ENCODE data around the gene SPAG5. TPM values are rescaled to one million over a fixed set of nuclear protein-coding genes. Genes with fewer than 3 reads are reported as not detected.
"Not testable (repeated sequence)": the region's sequence is repeated elsewhere in the genome, so short reads cannot be mapped to it uniquely, and the experiment has no call there.

The SPAG5 gene
- total and polyA plus RNA-seq, 4 donors = 1.6 to 4.3 (median 2.9) TPM

DNA sequence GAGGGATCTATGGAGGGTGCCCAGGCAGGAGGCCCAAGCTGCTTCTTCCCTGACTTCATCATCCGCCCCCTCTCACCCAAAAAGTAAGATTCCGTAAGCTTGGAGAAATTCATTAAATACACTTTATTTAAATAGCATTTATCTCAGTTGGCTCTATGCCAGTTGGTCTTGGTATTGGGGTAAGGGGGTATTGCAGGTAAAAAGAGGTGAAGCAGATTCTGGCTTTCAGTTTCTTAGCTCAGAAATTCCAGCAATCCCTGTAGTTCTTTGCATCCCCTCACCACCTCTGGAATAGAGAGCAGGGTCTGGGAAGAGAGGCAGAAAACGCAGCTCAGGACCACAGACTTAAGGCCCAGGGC, 21.4 kb downstream of the SPAG5 start:
- ATAC-seq (ENCODE audit: low FRiP score) = no peak
- 93% methylated on average over 3 of the region's 3 CpGs for WGBS, 2 donors
- H3K4me3 ChIP-seq (ENCODE audit: low read length in 2 of 2) = no peak overlapping the region
- no peaks in the 10 kb centered on the region for H3K36me3 ChIP-seq (ENCODE audit: control insufficient read depth in 1 of 2, insufficient read depth in 2 of 2, low read length in 1 of 2)
- H3K4me1 ChIP-seq (ENCODE audit: control insufficient read depth in 1 of 2, insufficient read depth in 2 of 2, low read length in 2 of 2) = peaks cover 0 to 2% of the 10 kb centered on the region in 2 donors
- no peak for DNase-seq
- no peak overlapping the region for H3K27ac ChIP-seq (ENCODE audit: low read depth in 1 of 2, low read length in 2 of 2)
- H3K9me3 ChIP-seq (ENCODE audit: control insufficient read depth, low read length) = no peaks in the 10 kb centered on the region
- no peaks in the 10 kb centered on the region for H3K27me3 ChIP-seq (ENCODE audit: control insufficient read depth in 1 of 2, insufficient read depth in 2 of 2, low read length in 1 of 2)
- intact Hi-C loops (cut with DNase I) = no loop called here

DNA sequence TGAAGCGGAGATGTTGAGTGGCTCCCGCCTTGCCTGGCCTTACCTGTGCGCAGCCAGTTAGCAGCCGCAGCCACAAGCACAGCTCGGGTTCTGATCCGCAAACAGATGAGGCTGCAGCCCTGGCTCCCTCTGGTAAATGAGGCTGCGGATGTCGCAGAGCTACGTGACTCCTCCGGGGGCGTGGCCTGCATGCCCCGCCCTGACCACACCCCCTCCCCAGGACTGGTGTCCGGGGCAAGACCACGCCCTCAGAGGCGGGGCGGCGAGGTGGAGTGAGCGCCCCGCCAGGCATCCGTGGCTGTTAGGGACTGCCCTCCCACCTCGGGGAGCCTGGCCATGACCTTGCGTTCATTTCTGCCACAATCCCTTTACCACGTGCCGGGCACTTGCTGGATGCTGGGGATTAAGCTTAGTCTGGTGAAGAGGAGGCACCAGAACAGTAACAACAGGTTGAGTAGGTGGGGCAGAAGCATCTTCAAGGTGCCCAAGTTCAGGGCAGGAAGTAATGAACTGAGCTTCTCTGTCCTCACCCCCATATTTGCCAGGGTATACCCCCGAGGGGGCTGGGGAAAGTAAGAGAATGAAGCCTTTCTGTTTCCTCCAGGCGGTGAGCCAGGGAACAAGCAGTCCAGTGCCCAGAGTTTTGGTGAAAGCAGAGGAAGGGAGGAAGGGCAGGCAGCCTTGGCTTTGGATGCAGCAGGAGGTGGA, 21.9 kb downstream of the SPAG5 start, which contains the start of gene ALDOC:
Gene ALDOC (minus strand): TSS at position 138 of the 708 bp plus-strand sequence. CDS start 1,363 bp downstream, outside the sequence.
- DNase-seq (peak; percentile 98 to 99), ATAC-seq (ENCODE audit: low FRiP score) (peak; percentile 97)
- H3K36me3 ChIP-seq (ENCODE audit: control insufficient read depth in 1 of 2, insufficient read depth in 2 of 2, low read length in 1 of 2) = no peaks in the 10 kb centered on the region
- WGBS, 2 donors = 7 to 12% methylated on average over 23 to 25 of the region's 26 CpGs
- no peaks in the 10 kb centered on the region for H3K27me3 ChIP-seq (ENCODE audit: control insufficient read depth in 1 of 2, insufficient read depth in 2 of 2, low read length in 1 of 2)
- H3K27ac ChIP-seq (ENCODE audit: low read depth in 1 of 2, low read length in 2 of 2) = no peak within 1 kb of the TSS
- intact Hi-C loops (cut with DNase I) = no loop called here
- peaks cover 0 to 2% of the 10 kb centered on the region in 2 donors for H3K4me1 ChIP-seq (ENCODE audit: control insufficient read depth in 1 of 2, insufficient read depth in 2 of 2, low read length in 2 of 2)
- H3K4me3 ChIP-seq (ENCODE audit: low read length in 2 of 2) = no peak within 1 kb of the TSS
- no peaks in the 10 kb centered on the region for H3K9me3 ChIP-seq (ENCODE audit: control insufficient read depth, low read length)

DNA sequence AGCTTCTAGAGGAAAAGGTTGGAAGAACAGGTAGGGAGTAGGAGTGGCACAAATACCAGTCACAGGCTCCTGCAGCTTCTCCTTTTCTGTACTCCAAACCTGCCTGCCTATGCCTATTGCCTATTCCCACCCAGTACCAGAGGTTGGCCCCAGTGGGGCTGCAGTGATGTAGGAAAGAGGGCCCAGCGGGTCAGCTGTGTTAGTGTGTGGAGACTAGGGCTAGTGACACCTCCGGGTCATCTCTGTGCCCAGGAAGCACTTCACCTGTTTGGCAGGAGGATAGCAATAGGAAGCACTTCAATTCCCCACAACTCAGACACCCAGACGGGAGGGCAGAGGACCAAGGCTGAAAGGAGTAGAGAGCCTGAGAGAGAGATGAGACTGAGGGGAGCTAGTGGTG, 22.8 kb downstream of the SPAG5 start:
- H3K36me3 ChIP-seq (ENCODE audit: control insufficient read depth in 1 of 2, insufficient read depth in 2 of 2, low read length in 1 of 2); H3K4me3 ChIP-seq (ENCODE audit: low read length in 2 of 2); ATAC-seq (ENCODE audit: low FRiP score); intact Hi-C loops (cut with DNase I); H3K27ac ChIP-seq (ENCODE audit: low read depth in 1 of 2, low read length in 2 of 2); H3K4me1 ChIP-seq (ENCODE audit: control insufficient read depth in 1 of 2, insufficient read depth in 2 of 2, low read length in 2 of 2); H3K9me3 ChIP-seq (ENCODE audit: control insufficient read depth, low read length); DNase-seq; H3K27me3 ChIP-seq (ENCODE audit: control insufficient read depth in 1 of 2, insufficient read depth in 2 of 2, low read length in 1 of 2): not testable (repeated sequence)
- WGBS, 2 donors = 72 to 75% methylated on average over 3 of the region's 3 CpGs

DNA sequence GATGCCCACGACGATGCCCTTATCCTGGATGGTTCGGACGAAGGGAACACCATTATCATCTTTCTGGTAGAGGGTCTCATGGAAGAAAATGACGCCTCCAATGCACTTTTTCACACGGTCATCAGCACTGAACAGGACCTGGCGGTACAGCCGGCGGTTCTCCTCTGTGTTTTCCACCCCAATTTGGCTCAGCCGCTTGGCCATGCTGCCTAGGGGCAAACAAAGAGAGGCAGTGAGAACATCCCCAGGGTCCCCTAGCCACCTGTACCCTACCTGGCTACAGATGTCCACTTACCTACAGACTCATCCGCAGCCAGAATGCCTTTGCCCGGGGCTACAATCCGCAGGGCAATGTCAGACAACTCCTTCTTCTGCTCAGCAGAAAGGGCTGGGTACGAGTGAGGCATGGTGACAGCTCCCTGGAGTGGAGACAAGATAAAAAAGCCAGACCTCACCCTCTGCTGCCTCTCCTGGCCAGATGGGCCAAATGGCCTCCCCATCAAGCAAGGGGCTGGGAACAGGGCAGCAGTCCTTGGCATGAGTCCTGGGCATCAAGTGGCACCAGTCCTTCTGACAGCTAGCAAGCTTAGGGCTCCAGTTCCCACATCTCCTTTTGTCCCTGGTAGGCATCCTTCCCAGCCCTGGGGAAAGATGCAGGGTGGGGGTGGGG, 23.6 kb downstream of the SPAG5 start:
- ATAC-seq (ENCODE audit: low FRiP score) (no peak), DNase-seq (no peak)
- no peaks in the 10 kb centered on the region for H3K9me3 ChIP-seq (ENCODE audit: control insufficient read depth, low read length)
- no peak overlapping the region for H3K4me3 ChIP-seq (ENCODE audit: low read length in 2 of 2)
- H3K27ac ChIP-seq (ENCODE audit: low read depth in 1 of 2, low read length in 2 of 2) = no peak overlapping the region
- no peaks in the 10 kb centered on the region for H3K36me3 ChIP-seq (ENCODE audit: control insufficient read depth in 1 of 2, insufficient read depth in 2 of 2, low read length in 1 of 2)
- H3K27me3 ChIP-seq (ENCODE audit: control insufficient read depth in 1 of 2, insufficient read depth in 2 of 2, low read length in 1 of 2) = no peaks in the 10 kb centered on the region
- 96 to 97% methylated on average over 14 of the region's 14 CpGs for WGBS, 2 donors
- H3K4me1 ChIP-seq (ENCODE audit: control insufficient read depth in 1 of 2, insufficient read depth in 2 of 2, low read length in 2 of 2) = peaks cover 0 to 2% of the 10 kb centered on the region in 2 donors
- intact Hi-C loops (cut with DNase I) = no loop called here

DNA sequence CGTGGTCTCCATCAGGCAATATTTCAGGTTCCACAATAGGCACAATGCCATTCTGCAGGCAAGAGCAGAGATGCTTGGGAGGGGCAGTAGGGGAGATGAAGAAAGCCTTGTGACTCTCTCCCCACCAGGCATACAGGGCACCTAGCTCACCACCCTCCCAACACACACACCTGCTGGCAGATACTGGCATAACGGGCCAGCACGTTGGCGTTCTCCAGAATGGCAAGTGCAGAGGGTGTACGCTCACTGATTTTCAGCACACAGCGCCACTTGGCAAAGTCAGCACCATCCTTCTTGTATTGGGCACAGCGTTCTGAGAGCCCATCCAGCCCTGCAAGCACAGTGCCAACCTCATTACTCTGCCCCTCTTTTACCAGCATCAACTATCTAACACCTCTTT, 24.3 kb downstream of the SPAG5 start:
- Histone ChIP-seq H3K4me3 (ENCODE audit: low read length in 2 of 2) (no peak overlapping the region), H3K9me3 (ENCODE audit: control insufficient read depth, low read length) (no peaks in the 10 kb centered on the region), H3K36me3 (ENCODE audit: control insufficient read depth in 1 of 2, insufficient read depth in 2 of 2, low read length in 1 of 2) (no peaks in the 10 kb centered on the region), H3K4me1 (ENCODE audit: control insufficient read depth in 1 of 2, insufficient read depth in 2 of 2, low read length in 2 of 2) (peaks cover 0 to 2% of the 10 kb centered on the region in 2 donors), H3K27me3 (ENCODE audit: control insufficient read depth in 1 of 2, insufficient read depth in 2 of 2, low read length in 1 of 2) (no peaks in the 10 kb centered on the region), H3K27ac (ENCODE audit: low read depth in 1 of 2, low read length in 2 of 2) (no peak overlapping the region)
- no peak for ATAC-seq (ENCODE audit: low FRiP score)
- WGBS, 2 donors = 94 to 95% methylated on average over 7 of the region's 7 CpGs
- intact Hi-C loops (cut with DNase I) = no loop called here
- no peak for DNase-seq

DNA sequence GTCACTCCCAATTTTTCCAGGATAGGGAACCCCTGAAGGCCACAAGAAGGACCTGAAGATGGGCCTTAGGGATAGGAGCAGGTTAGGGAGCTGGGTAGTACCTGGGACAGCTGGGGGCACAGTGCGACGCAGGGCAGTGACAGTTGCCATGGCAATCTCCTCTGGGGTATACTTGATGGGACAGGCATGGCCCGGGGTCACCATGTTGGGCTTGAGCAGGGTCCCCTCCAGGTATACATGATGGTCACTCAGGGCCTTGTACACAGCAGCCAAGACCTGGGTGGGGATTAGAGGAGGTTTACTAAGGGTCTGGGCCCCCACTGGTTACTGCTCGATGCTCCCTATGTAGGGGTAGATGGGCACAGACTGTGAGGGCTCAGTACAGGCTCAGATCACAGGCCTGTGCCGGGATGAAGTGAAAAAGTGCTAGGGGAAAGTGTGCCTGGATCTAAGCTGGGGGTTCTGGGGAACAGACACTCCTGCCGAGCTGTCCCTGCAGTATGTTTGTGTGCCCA, 24.8 kb downstream of the SPAG5 start:
- Histone ChIP-seq H3K9me3 (ENCODE audit: control insufficient read depth, low read length) (no peaks in the 10 kb centered on the region), H3K4me3 (ENCODE audit: low read length in 2 of 2) (no peak overlapping the region), H3K36me3 (ENCODE audit: control insufficient read depth in 1 of 2, insufficient read depth in 2 of 2, low read length in 1 of 2) (no peaks in the 10 kb centered on the region), H3K27me3 (ENCODE audit: control insufficient read depth in 1 of 2, insufficient read depth in 2 of 2, low read length in 1 of 2) (no peaks in the 10 kb centered on the region), H3K4me1 (ENCODE audit: control insufficient read depth in 1 of 2, insufficient read depth in 2 of 2, low read length in 2 of 2) (peaks cover 0 to 2% of the 10 kb centered on the region in 2 donors), H3K27ac (ENCODE audit: low read depth in 1 of 2, low read length in 2 of 2) (no peak overlapping the region)
- ATAC-seq (ENCODE audit: low FRiP score) (no peak), DNase-seq (no peak)
- 94 to 96% methylated on average over 6 of the region's 6 CpGs for WGBS, 2 donors
- intact Hi-C loops (cut with DNase I) = no loop called here

DNA sequence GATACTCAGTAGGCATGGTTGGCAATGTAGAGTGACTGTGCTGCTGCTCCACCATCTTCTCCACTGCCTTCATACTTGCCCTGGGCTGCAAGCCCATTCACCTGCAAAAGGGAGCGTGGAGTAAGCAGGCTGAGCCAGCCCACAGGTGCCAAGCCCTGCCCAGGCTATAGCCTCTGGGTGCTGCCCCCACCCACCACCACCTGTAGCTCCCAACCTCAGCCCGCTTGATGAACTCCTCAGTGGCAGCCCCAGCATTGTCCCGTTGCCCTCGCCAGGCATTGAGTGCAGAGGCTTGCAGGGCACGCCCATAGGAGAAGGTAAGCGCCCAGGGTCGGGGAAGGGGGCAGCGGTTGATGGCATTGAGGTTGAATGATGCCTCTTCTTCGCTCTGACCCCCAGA, 25.3 kb downstream of the SPAG5 start:
- ATAC-seq (ENCODE audit: low FRiP score) = no peak

DNA sequence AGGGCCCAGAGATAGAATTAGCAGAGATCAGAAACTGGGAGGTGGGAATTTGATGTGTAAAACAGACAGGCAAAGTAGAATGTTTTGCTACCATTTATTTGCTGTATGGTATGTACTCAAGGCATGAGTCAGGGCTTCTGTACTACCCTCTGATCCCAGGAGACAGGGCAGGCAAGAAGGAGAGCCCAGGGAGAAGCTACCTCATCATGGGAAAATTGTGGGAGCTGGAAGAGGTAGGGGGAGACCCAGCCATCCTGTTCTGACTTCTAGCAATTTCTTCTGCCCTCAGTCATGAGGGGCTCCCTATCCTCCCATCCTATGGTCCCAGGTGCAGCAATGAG, 25.8 kb downstream of the SPAG5 start:
- Histone ChIP-seq H3K4me1 (ENCODE audit: control insufficient read depth in 1 of 2, insufficient read depth in 2 of 2, low read length in 2 of 2) (peaks cover 0 to 2% of the 10 kb centered on the region in 2 donors), H3K27ac (ENCODE audit: low read depth in 1 of 2, low read length in 2 of 2) (no peak overlapping the region), H3K4me3 (ENCODE audit: low read length in 2 of 2) (no peak overlapping the region), H3K9me3 (ENCODE audit: control insufficient read depth, low read length) (no peaks in the 10 kb centered on the region), H3K36me3 (ENCODE audit: control insufficient read depth in 1 of 2, insufficient read depth in 2 of 2, low read length in 1 of 2) (no peaks in the 10 kb centered on the region), H3K27me3 (ENCODE audit: control insufficient read depth in 1 of 2, insufficient read depth in 2 of 2, low read length in 1 of 2) (no peaks in the 10 kb centered on the region)
- intact Hi-C loops (cut with DNase I) = no loop called here
- DNase-seq (peak in 1 of 2 donors; percentile 1), ATAC-seq (ENCODE audit: low FRiP score) (no peak)

More for the DNA sequence above, 25.3 kb downstream of the SPAG5 start:
- Histone ChIP-seq H3K4me3 (ENCODE audit: low read length in 2 of 2) (no peak overlapping the region), H3K4me1 (ENCODE audit: control insufficient read depth in 1 of 2, insufficient read depth in 2 of 2, low read length in 2 of 2) (peaks cover 0 to 2% of the 10 kb centered on the region in 2 donors), H3K9me3 (ENCODE audit: control insufficient read depth, low read length) (no peaks in the 10 kb centered on the region), H3K36me3 (ENCODE audit: control insufficient read depth in 1 of 2, insufficient read depth in 2 of 2, low read length in 1 of 2) (no peaks in the 10 kb centered on the region), H3K27me3 (ENCODE audit: control insufficient read depth in 1 of 2, insufficient read depth in 2 of 2, low read length in 1 of 2) (no peaks in the 10 kb centered on the region), H3K27ac (ENCODE audit: low read depth in 1 of 2, low read length in 2 of 2) (no peak overlapping the region)
- intact Hi-C loops (cut with DNase I) = no loop called here
- 95 to 98% methylated on average over 9 of the region's 9 CpGs for WGBS, 2 donors
- no peak for DNase-seq
